ENCODE measurements around the gene POU2F2.

- TF ChIP-seq POLR2AphosphoS5 (IDR thresholded peaks at IDR 0.05) = no peak
- no peak for TF ChIP-seq CTCF (IDR thresholded peaks at IDR 0.05)
Measured at GRCh38 chr19:42113641-42114348, 18.5 kb downstream of the POU2F2 start.

All from suprapubic skin (tissue), 3 donors.